ENCODE measurements around the gene GOLGA8G. TPM values are rescaled to one million over a fixed set of nuclear protein-coding genes. Genes with fewer than 3 reads are reported as not detected.
"Not testable (repeated sequence)": the region's sequence is repeated elsewhere in the genome, so short reads cannot be mapped to it uniquely, and the experiment has no call there.

Gene GOLGA8G
- total and polyA plus RNA-seq, 2 donors (not counting 3 experiments of a cell fraction or from before 2014, with no cell fraction given), result not detected

DNA sequence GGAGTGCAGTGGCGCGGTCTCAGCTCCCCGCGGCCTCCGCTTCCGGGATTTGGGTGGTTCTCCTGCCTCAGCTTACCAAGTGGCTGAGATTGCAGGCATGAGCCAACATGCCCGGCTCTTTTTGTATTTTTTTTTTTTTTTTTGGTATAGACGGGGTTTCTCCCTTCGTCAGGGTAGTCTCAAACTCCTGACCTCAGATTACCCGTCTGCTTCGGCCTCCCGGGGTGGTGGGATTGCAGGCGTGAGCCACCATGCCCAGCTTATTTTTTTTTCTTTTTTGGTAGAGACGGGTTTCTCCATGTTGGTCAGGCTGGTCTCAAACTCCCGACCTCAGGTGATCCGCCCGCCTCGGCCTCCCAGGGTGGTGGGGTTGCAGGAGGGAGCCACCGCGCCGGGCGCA is 18.6 kb downstream of the GOLGA8G start:
- intact Hi-C loops (cut with micrococcal nuclease); H3K9ac ChIP-seq (replicated peaks; ENCODE audit: extremely low read depth, insufficient read depth, low read length); DNase-seq (ENCODE audit: low read depth, low spot score); H3K27ac ChIP-seq (ENCODE audit: insufficient read depth, low read depth, low read length); H3K4me3 ChIP-seq (replicated peaks in 1 of 3; ENCODE audit: insufficient read depth in 1 of 3, low read depth in 1 of 3, low read length in 3 of 3); H2AFZ ChIP-seq (ENCODE audit: low read depth, low read length); H3K4me2 ChIP-seq (ENCODE audit: insufficient read depth, low read length); H3K27me3 ChIP-seq (ENCODE audit: control insufficient read depth in 2 of 2, insufficient read depth in 2 of 2, low read length in 2 of 2); H3K79me2 ChIP-seq (ENCODE audit: control insufficient read depth, insufficient read depth, low read length); CTCF ChIA-PET; dilution Hi-C loops (cut with MboI; ENCODE audit: extremely low pct_ligation_motif_present, low sequenced_read_pairs); FAIRE-seq; BruUV-seq (replicated peaks); H4K20me1 ChIP-seq (replicated peaks; ENCODE audit: control insufficient read depth, extremely low read depth, insufficient read depth, low read length); H3K9me3 ChIP-seq (replicated peaks; ENCODE audit: control insufficient read depth, insufficient read depth, low read length); POLR2A ChIA-PET; H3K4me1 ChIP-seq (ENCODE audit: control insufficient read depth, extremely low read depth, insufficient read depth, low read length); H3K9me1 ChIP-seq (replicated peaks; ENCODE audit: control insufficient read depth, extremely low read depth, insufficient read depth, low read length); H3K36me3 ChIP-seq (ENCODE audit: control insufficient read depth in 2 of 2, extremely low read depth in 1 of 2, insufficient read depth in 2 of 2, low read length in 2 of 2): not testable (repeated sequence)

DNA sequence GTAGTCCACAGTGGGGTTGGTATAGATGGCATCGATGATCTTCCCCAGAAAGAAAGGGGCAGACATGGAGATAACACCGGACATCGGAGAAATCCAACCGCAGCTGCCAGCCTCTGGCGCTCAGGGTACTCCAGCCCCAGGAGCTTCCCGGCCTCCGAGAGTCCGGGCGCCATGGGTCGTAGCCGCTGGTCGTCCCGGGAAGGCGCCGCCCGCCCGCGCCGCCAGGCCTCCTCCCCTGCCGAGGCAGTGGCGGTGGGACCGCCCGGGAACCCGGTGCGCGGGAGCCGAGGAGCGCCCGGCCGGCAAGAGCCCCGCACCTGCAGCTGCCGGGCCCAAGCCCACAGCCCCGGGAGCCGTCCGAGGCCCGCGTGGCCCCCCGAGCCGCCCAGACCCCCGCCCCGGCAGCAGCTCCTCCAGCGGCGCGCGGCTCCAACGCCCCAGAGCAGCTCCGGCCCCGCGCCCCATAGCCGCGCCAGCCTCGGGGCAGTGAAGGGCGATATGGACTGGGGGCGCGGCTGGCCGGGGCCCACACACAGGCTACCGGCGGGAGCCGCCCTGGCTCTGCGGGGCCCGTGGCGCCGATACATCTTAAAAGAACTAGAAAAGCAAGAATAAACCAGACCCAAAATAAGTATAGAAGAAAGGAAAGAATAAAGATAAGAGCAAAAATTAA is 24.4 kb downstream of the GOLGA8G start:
- H3K9me3 ChIP-seq (replicated peaks; ENCODE audit: control insufficient read depth, insufficient read depth, low read length); H3K9ac ChIP-seq (replicated peaks; ENCODE audit: extremely low read depth, insufficient read depth, low read length); dilution Hi-C loops (cut with MboI; ENCODE audit: extremely low pct_ligation_motif_present, low sequenced_read_pairs); POLR2A ChIA-PET; H3K79me2 ChIP-seq (ENCODE audit: control insufficient read depth, insufficient read depth, low read length); DNase-seq (ENCODE audit: low read depth, low spot score); H4K20me1 ChIP-seq (replicated peaks; ENCODE audit: control insufficient read depth, extremely low read depth, insufficient read depth, low read length); BruUV-seq (replicated peaks); FAIRE-seq; intact Hi-C loops (cut with micrococcal nuclease); H3K36me3 ChIP-seq (ENCODE audit: control insufficient read depth in 2 of 2, extremely low read depth in 1 of 2, insufficient read depth in 2 of 2, low read length in 2 of 2); H3K9me1 ChIP-seq (replicated peaks; ENCODE audit: control insufficient read depth, extremely low read depth, insufficient read depth, low read length); H3K27ac ChIP-seq (ENCODE audit: insufficient read depth, low read depth, low read length); H3K4me1 ChIP-seq (ENCODE audit: control insufficient read depth, extremely low read depth, insufficient read depth, low read length); H2AFZ ChIP-seq (ENCODE audit: low read depth, low read length); H3K27me3 ChIP-seq (ENCODE audit: control insufficient read depth in 2 of 2, insufficient read depth in 2 of 2, low read length in 2 of 2); H3K4me3 ChIP-seq (replicated peaks in 1 of 3; ENCODE audit: insufficient read depth in 1 of 3, low read depth in 1 of 3, low read length in 3 of 3); H3K4me2 ChIP-seq (ENCODE audit: insufficient read depth, low read length); CTCF ChIA-PET: not testable (repeated sequence)

GRCh38 chr15:28481340-28481739 is 51.4 kb downstream of the GOLGA8G start:
- H3K4me1 ChIP-seq (ENCODE audit: control insufficient read depth, extremely low read depth, insufficient read depth, low read length); BruUV-seq (replicated peaks); H3K9me1 ChIP-seq (replicated peaks; ENCODE audit: control insufficient read depth, extremely low read depth, insufficient read depth, low read length); dilution Hi-C loops (cut with MboI; ENCODE audit: extremely low pct_ligation_motif_present, low sequenced_read_pairs); H3K27ac ChIP-seq (ENCODE audit: insufficient read depth, low read depth, low read length); H3K79me2 ChIP-seq (ENCODE audit: control insufficient read depth, insufficient read depth, low read length); H3K9me3 ChIP-seq (replicated peaks; ENCODE audit: control insufficient read depth, insufficient read depth, low read length); FAIRE-seq; H3K9ac ChIP-seq (replicated peaks; ENCODE audit: extremely low read depth, insufficient read depth, low read length); H3K36me3 ChIP-seq (ENCODE audit: control insufficient read depth in 2 of 2, extremely low read depth in 1 of 2, insufficient read depth in 2 of 2, low read length in 2 of 2); CTCF ChIA-PET; POLR2A ChIA-PET; H3K27me3 ChIP-seq (ENCODE audit: control insufficient read depth in 2 of 2, insufficient read depth in 2 of 2, low read length in 2 of 2); H4K20me1 ChIP-seq (replicated peaks; ENCODE audit: control insufficient read depth, extremely low read depth, insufficient read depth, low read length); H2AFZ ChIP-seq (ENCODE audit: low read depth, low read length); H3K4me3 ChIP-seq (replicated peaks in 1 of 3; ENCODE audit: insufficient read depth in 1 of 3, low read depth in 1 of 3, low read length in 3 of 3); intact Hi-C loops (cut with micrococcal nuclease); H3K4me2 ChIP-seq (ENCODE audit: insufficient read depth, low read length); DNase-seq (ENCODE audit: low read depth, low spot score): not testable (repeated sequence)

Small RNAs within 50 kb of the gene (microRNA-seq; reads per million reads assigned to microRNA genes)
- not detected for gene MIR4509-3 (ENCODE audit: borderline number of aligned reads, borderline replicate concordance)

Small RNAs within 50 kb of the gene (small RNA-seq; reads per million reads assigned to genes)
- gene AC138749.2 (ENCODE audit: insufficient read depth, insufficient read length, low read depth, low replicate concordance), result not detected
- not detected for gene AC138749.4 (ENCODE audit: insufficient read depth, insufficient read length, low read depth, low replicate concordance)
- not detected for gene AC138749.5 (ENCODE audit: insufficient read depth, insufficient read length, low read depth, low replicate concordance)
- not detected for gene MIR4509-3 (ENCODE audit: insufficient read depth, insufficient read length, low read depth, low replicate concordance)
- not detected for gene RF00017 (ENCODE audit: insufficient read depth, insufficient read length, low read depth, low replicate concordance)

Other genes starting within 250 kb of the GOLGA8G start
- 77.6 and 83.9 TPM in 2 replicates for gene HERC2, start 210.8 kb downstream of the GOLGA8G start, total RNA-seq
- gene HERC2, start 210.8 kb downstream of the GOLGA8G start, polyA plus RNA-seq, result 46.1 and 48.2 TPM in 2 replicates
- not detected in 2 replicates for gene GOLGA6L24, start 174.9 kb downstream of the GOLGA8G start, total RNA-seq
- not detected in 2 replicates for gene GOLGA6L24, start 174.9 kb downstream of the GOLGA8G start, polyA plus RNA-seq
- not detected in 2 replicates for gene GOLGA8F, start 154.3 kb downstream of the GOLGA8G start, total RNA-seq
- not detected in 2 replicates for gene GOLGA8F, start 154.3 kb downstream of the GOLGA8G start, polyA plus RNA-seq
- not detected in 2 replicates for gene GOLGA6L25, start 20.6 kb upstream of the GOLGA8G start, total RNA-seq
- gene GOLGA6L25, start 20.6 kb upstream of the GOLGA8G start, polyA plus RNA-seq, result not detected in 2 replicates
- 1.0 and 1.6 TPM in 2 replicates for gene GOLGA8M, start 179.4 kb upstream of the GOLGA8G start, total RNA-seq
- 0.26 and 0.30 TPM in 2 replicates for gene GOLGA8M, start 179.4 kb upstream of the GOLGA8G start, polyA plus RNA-seq

Measured in endothelial cell of umbilical vein (primary cell).